ENCODE results near the gene DTD1. TPM values are rescaled to one million over a fixed set of nuclear protein-coding genes. Genes with fewer than 3 reads are reported as not detected.

The DTD1 gene
- total RNA-seq, 4 donors from 2014 or later = 20.6 to 35.7 (median 26.7) TPM

DNA sequence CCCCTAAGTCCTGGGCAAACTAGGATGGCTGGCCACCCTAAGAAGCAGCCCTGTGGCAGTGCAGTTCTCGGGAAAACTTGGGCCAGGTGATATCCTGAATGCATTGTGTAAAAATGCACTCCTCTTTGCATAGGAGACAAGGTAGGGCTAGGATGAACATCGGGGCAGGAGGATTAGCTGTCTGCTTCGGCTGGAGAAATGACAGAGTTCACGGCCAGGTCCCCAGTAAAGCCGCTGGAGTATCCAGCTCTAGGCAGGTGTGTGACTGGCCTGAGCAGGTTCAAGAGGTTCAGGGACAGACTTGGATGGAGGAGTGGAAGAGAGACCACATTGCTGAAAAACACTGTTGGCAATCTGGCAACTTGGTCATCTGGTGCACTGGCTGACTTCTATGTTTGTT is 26.4 kb downstream of the DTD1 start:
- DNase-seq (ENCODE audit: low spot score) (no peak), ATAC-seq (ENCODE audit: low FRiP score) (no peak)
- TF ChIP-seq, protein P1, sequence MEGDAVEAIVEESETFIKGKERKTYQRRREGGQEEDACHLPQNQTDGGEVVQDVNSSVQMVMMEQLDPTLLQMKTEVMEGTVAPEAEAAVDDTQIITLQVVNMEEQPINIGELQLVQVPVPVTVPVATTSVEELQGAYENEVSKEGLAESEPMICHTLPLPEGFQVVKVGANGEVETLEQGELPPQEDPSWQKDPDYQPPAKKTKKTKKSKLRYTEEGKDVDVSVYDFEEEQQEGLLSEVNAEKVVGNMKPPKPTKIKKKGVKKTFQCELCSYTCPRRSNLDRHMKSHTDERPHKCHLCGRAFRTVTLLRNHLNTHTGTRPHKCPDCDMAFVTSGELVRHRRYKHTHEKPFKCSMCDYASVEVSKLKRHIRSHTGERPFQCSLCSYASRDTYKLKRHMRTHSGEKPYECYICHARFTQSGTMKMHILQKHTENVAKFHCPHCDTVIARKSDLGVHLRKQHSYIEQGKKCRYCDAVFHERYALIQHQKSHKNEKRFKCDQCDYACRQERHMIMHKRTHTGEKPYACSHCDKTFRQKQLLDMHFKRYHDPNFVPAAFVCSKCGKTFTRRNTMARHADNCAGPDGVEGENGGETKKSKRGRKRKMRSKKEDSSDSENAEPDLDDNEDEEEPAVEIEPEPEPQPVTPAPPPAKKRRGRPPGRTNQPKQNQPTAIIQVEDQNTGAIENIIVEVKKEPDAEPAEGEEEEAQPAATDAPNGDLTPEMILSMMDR (IDR thresholded peaks at IDR 0.05) = no peak

DNA sequence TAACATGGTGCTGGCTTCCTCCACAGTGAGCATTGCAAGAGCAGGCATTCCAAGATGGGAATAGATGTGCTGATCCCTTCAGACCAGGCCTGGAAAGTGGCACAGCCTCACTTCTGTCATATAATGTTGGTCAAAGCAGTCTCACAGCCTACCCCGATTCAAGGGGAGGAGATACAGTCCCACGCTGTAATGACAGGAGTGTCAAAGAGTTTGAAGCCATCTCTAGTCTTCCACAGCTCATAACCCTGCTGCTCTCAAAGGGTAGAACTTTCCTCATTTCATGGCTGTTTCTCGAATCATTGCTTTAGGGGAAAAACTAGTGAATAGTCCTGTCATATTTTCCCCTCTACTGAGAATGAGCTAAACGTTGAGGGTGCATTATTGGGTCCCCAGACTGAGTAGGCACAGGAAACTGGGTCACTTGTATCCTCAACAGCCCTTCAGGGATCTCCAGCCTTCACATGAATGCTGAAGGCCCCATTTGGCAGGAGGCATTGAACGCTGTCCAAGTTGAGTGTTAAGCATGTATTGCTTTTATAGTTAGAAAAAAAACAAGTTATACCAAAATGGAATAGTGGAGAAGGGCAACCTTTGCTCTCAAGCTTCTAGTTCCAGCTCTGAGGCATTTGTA is 27.3 kb downstream of the DTD1 start:
- DNase-seq (ENCODE audit: low spot score) (no peak), ATAC-seq (ENCODE audit: low FRiP score) (no peak)
- TF ChIP-seq, protein P1 (IDR thresholded peaks at IDR 0.05) = no peak

DNA sequence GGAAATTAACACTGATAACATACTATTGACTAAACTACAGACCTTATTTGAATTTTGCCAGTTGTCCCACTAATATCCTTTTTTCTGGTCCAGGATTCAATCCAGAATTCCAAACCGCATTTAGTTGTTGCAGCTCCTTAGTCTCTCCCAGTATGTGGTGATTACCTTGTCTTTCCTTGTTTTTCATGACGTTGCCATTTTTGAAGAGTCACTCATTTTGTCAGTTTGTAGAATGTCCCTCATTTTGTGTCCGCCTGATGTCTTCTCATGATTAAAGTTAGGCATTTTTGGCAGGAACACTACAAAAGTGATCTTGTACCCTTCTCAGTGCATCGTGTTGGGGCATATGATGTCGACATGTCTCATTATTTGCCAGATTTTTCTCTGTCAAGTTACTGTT is 33.1 kb downstream of the DTD1 start:
- TF ChIP-seq, protein P1 (IDR thresholded peaks at IDR 0.05) = no peak
- DNase-seq (ENCODE audit: low spot score) = no peak
- no peak for ATAC-seq (ENCODE audit: low FRiP score)

DNA sequence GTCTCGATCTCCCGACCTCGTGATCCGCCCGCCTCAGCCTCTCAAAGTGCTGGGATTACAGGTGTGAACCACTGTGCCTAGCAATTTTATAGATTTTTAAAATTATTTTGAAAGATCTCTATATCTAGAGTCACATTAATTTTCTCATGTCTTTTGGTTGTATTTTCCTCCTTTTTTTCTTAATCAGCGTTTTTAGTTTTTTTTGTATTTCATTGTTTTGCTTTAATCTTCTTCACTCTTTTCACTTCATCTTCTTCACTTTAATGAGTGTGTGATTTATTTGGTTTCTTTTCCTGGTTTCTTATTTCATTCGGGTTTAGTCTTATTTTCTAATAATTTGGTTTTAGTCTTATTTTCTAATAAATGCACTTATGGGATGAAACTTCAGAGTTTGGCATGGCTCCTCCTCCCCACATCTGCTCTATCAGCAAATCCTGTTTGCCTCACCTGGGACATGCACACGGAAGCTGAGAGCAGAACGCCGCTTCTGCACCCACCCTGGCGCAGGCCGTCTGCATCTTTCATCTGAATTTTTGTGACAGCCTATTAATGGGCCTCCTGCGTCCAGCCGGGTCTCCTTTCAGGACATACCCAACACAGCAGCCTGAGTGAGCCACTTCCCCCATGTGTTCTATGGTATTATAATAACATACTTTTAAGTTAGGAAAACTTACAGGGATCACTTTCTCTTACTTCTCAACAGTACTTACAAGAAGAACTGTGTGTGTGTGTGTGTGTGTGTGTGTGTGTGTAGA is 35.5 kb downstream of the DTD1 start:
- no peak for ATAC-seq (ENCODE audit: low FRiP score)
- no peak for DNase-seq (ENCODE audit: low spot score)
- TF ChIP-seq, protein P1 (IDR thresholded peaks at IDR 0.05) = no peak

DNA sequence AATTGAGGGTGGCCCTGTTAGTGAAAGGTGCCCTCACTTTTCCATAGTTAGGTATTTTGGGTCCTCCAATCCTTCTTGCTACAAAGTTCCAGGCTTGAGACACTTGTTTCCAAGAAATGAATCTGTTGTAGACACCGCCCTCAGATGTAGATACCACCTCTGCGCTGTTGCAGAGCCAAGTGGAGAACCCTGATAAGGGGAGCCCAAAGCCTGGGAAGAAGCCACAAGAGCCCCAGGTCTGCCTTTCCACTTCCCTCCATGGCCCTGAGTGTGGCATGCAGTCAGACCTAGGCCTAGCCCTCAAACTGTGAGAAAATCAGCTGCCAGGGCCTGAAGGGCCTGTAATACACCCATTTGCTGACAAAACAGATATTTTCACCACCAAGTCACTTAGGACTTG is 37.1 kb downstream of the DTD1 start:
- no peak for ATAC-seq (ENCODE audit: low FRiP score)

DNA sequence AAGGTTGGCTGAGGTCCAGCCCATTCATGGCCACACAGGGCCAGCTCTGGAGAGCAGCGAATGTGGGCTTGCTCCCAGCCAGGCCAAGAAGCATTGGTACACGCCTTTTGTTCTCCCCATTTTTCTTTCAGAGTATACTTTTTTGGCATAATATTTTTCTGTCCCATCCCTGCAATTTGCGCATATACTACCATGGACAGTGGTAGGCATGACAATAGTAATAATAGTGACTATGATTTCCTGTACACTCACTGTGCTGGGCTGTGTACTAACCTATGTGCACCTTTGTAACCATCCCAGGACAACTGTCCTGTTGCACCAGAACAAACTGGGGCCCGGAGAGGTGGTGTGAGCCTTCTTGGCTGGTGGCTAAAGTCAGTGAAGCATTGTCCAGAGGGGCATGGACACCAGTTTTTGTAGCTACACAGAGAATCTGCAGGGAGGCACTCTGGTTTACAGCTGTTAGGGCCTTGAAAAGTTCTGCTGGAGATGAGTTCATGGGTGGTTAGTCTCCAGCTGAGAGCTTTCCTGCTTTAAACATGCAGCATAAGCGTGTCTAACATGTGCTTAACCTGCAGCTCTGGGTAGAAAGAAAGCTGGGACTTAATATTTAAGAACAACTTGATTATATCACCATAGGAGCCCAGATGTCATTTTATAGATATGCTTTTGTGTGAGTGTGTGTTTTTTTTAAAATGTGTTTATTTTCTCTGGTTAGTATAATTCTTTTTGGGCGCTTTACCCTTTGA is 38.2 kb downstream of the DTD1 start:
- TF ChIP-seq, protein P1 (IDR thresholded peaks at IDR 0.05) = no peak
- DNase-seq (ENCODE audit: low spot score) (no peak), ATAC-seq (ENCODE audit: low FRiP score) (no peak)

More for the DNA sequence above, 37.1 kb downstream of the DTD1 start:
- TF ChIP-seq, protein P1 (IDR thresholded peaks at IDR 0.05) = no peak
- DNase-seq (ENCODE audit: low spot score) = no peak

All from omental fat pad (tissue), 4 donors.